GM18519 (cell line): ENCODE results near the gene DHRS12.

Experiments used
- ATAC-seq: cut with Tn5 transposase; IDR thresholded peaks from one replicate; pipeline ENCODE4 v1.9.1; 2021; ENCODE audit warnings: mild to moderate bottlenecking, moderate library complexity; ENCODE audit not compliant: unreplicated experiment, low FRiP score

Gene DHRS12

GRCh38 chr13:51803422-51804294, at the start of gene DHRS12:
TSS of gene DHRS12 (minus strand) at chr13:51804163. CDS start at chr13:51799659, 4,504 bp downstream.
- peak; percentile 68 for ATAC-seq

- ATAC-seq = no peak
Observed at GRCh38 chr13:51849145-51850101, 45.5 kb upstream of the DHRS12 start.

- no peak for ATAC-seq
Observed at GRCh38 chr13:51848674-51849073, 44.7 kb upstream of the DHRS12 start.

- no peak for ATAC-seq
Observed at GRCh38 chr13:51846756-51847155, 42.8 kb upstream of the DHRS12 start.

GRCh38 chr13:51845574-51846318, 41.8 kb upstream of the DHRS12 start:
- no peak for ATAC-seq

GRCh38 chr13:51844862-51845573, 41.1 kb upstream of the DHRS12 start, which contains the start of gene TMEM272:
TSS of gene TMEM272 (minus strand) at chr13:51845177. CDS start at chr13:51838530, 6,647 bp downstream.
- ATAC-seq = no peak

DNA sequence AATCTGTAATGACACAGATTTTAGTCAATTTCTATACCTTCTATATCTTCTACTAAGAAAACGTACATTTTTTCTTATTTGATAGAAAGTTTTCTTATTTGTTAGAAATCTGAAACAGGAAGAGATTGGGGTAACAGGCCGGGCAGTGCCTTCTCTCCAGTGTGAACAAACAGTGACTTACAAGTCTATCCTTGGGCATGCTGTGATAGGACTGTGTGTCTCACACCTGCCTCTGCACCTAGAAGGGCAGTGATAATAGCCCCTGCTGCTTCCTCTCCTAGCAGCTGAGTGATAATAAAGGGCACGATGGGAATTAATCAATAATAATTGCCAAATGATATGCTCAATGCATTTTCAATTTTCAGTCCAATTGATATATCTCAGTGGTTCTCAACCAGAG, 39.6 kb upstream of the DHRS12 start:
- ATAC-seq = no peak

- ATAC-seq = no peak
Observed at GRCh38 chr13:51841732-51842131, 37.8 kb upstream of the DHRS12 start.

- ATAC-seq = no peak
Observed at GRCh38 chr13:51840917-51841316, 37.0 kb upstream of the DHRS12 start.

DNA sequence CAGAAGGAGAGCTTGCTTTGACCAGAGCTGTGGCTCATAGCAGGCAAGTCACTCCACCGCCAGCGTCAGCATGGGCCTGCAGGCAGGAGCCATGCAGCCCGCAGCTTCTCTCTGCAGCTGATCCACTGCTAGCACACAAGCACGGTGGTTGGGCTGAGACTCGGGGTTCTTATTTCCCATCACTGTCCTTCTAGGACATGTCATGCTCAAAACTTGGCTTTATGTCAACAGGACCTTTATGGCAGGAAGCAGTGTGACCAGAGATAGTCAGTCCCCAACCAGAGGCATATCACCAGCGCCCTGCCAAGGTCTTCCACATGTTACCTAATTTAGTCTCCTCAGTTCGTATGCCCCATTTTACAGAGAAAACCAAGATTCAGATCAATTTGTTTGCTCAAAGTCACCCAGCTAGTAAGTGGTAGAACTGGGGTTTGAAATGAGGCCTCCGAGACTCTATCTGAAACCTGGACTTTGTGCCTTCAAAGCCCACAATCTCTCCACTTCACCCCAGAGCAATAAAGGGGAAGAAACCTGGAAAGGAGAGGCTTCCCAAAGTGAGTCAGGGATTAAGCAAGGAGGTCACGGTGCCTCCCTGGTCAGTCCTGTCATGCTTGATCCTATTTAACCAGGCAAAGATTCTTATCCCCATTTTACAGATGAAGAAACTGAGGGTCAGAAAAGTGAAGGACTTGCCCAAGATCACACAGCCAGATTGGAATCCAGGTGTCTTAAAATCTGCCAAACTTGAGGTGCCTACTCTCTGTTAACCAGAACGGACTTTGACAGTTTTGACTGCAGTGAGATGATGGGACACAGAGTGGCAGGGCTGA, 36.0 kb upstream of the DHRS12 start:
- ATAC-seq = no peak

- no peak for ATAC-seq
Observed at GRCh38 chr13:51838240-51838846, 34.4 kb upstream of the DHRS12 start.

GRCh38 chr13:51837016-51837415, 33.1 kb upstream of the DHRS12 start:
- no peak for ATAC-seq

GRCh38 chr13:51834581-51835171, 30.7 kb upstream of the DHRS12 start:
- no peak for ATAC-seq

DNA sequence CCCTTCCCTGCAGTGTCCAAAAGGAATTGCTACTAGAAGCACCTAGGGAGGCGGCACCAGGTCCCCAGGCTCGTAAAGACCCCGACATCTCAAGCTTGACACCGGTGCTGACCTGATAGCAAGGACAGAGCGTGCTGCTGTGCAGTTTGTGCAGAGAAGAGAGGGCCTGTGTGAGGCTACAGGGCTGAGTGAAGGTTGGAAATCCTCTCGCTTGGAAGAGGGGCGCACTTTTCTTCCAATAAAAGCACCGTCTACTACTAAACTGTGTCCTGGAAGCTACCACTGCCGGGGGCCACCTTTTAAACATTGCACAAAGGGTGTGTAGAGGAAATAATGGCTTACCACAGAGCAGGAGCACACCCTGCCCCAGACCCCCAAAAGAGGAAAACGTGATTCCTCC, 30.0 kb upstream of the DHRS12 start:
- ATAC-seq = no peak

DNA sequence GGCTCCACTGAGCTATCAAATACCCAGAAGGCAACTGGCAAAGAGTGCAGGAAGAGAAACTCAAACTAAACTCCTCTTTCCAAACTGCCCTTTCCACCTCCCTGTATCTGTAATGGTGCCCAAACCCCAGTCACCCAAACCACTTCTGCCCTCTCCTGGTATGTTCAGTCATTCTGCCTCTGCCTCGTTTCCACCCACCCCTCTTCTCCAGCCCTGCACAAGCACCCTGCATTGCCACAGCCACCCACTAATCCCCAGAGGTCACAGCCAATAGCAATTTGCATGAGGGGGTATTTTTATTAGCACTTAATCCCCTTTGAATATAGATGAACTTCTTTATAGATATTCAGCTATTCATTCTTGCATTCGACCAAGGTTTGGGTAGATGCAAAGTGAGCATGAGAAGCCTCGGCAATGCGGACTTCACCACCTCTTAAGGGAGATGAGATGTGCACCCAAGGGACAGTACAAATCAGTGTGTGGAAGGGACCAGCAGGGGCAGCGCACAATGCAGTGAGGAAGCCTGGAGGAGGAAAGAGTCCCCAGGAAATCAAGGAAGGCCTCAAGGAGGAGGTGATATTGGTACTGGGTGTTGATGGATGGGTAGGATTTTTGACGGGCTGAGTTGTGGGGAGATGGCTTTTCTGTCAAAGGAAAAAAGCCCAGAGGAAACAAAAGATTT, 28.6 kb upstream of the DHRS12 start:
- peak; percentile 66 for ATAC-seq

GRCh38 chr13:51831519-51831918, 27.6 kb upstream of the DHRS12 start:
- ATAC-seq = no peak

GRCh38 chr13:51829568-51829899, 25.6 kb upstream of the DHRS12 start:
- no peak for ATAC-seq
